Mammary epithelial cell (primary cell): ENCODE data around the gene SRD5A1.

ENCODE experiments used
- EZH2 ChIP-seq: IDR thresholded peaks from 2 replicates; pipeline ENCODE4 v1.6.1; 2012; ENCODE audit warnings: low read length, inconsistent platforms, borderline replicate concordance
- TF ChIP-seq, protein P1 (sequence below), 2 donors: IDR thresholded peaks in 1 of 2; conservative IDR thresholded peaks in 1 of 2; 2 replicates each; pipeline ENCODE4 v1.5.1; 2011 to 2012; ENCODE audit warnings: inconsistent platforms in 2 of 2, low read length in 2 of 2, mild to moderate bottlenecking in 2 of 2, control low read depth in 1 of 2, low read depth in 1 of 2; ENCODE audit not compliant: insufficient read depth in 1 of 2; ENCODE audit errors: extremely low read depth in 1 of 2

DNA sequence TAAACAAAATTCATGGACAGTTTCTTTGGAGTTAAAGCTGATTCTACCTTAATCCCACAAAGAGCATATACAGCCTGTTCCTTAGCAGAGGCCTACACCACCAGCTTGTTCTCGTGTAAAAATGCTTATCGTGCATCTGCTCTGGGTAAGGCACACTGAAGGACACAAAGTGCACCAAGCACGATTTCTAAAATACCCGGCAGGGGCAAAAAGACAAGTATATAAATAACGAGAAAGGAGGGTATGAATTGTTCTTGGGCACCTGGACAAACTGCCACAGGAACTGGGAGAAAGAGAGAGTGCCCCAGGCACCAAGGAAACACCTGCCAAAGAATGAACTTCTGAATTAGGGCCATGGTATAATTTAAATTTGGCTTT, 25.7 kb upstream of the SRD5A1 start:
- TF ChIP-seq, protein P1, sequence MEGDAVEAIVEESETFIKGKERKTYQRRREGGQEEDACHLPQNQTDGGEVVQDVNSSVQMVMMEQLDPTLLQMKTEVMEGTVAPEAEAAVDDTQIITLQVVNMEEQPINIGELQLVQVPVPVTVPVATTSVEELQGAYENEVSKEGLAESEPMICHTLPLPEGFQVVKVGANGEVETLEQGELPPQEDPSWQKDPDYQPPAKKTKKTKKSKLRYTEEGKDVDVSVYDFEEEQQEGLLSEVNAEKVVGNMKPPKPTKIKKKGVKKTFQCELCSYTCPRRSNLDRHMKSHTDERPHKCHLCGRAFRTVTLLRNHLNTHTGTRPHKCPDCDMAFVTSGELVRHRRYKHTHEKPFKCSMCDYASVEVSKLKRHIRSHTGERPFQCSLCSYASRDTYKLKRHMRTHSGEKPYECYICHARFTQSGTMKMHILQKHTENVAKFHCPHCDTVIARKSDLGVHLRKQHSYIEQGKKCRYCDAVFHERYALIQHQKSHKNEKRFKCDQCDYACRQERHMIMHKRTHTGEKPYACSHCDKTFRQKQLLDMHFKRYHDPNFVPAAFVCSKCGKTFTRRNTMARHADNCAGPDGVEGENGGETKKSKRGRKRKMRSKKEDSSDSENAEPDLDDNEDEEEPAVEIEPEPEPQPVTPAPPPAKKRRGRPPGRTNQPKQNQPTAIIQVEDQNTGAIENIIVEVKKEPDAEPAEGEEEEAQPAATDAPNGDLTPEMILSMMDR (conservative IDR thresholded peaks at IDR 0.05 in 1 of 2, IDR thresholded peaks at IDR 0.05 in 1 of 2; ENCODE audit: extremely low read depth in 1 of 2, insufficient read depth in 1 of 2, low read depth in 1 of 2, low read length in 2 of 2): no peak
- no peak for TF ChIP-seq EZH2
